Left renal pelvis (tissue), 4 donors: Measurements from ENCODE around the gene EIF2S3. TPM values are rescaled to one million over a fixed set of nuclear protein-coding genes. Genes with fewer than 3 reads are reported as not detected.

Source experiments
- DNase-seq, 4 donors: peaks; one replicate each; pipeline ENCODE4 v3.0.0-alpha.2; 2013; ENCODE audit warnings: low read depth in 4 of 4, low spot score in 3 of 4
- polyA plus RNA-seq, 4 donors: library from polyadenylated mRNA; unstranded; fragments of 120-200 nt; gene quantifications; one replicate each; pipeline ENCODE4 v1.2.1, GENCODE V29; 2013; ENCODE audit not compliant: insufficient read length in 4 of 4

EIF2S3 gene
- polyA plus RNA-seq, 4 donors = 144 to 202 (median 180) TPM

- no peak for DNase-seq
Observed at GRCh38 chrX:24124244-24124799, 69.6 kb downstream of the EIF2S3 start.

- no peak for DNase-seq
Observed at GRCh38 chrX:24125028-24125612, 70.4 kb downstream of the EIF2S3 start.

Other genes starting within 250 kb of the EIF2S3 start
- gene APOO, start 147.0 kb upstream of the EIF2S3 start, polyA plus RNA-seq = 10 to 100 TPM; 22.4 to 43.9 (median 37.3) TPM
- under 1 TPM in 3 of 4 donors, not detected in 1; 0.15 to 0.23 (median 0.17) TPM for gene CXorf58, start 146.9 kb upstream of the EIF2S3 start, polyA plus RNA-seq
- 10 to 100 TPM; 14.1 to 21.7 (median 17.5) TPM for gene KLHL15, start 27.8 kb upstream of the EIF2S3 start, polyA plus RNA-seq
- 10 to 100 TPM; 28.1 to 31.5 (median 30.5) TPM for gene ZFX, start 94.8 kb downstream of the EIF2S3 start, polyA plus RNA-seq